GM21423 (cell line): ENCODE data around the gene PPP1R26.
"Not testable (repeated sequence)": the region's sequence is repeated elsewhere in the genome, so short reads cannot be mapped to it uniquely, and the experiment has no call there.

ENCODE experiments used
- ATAC-seq: cut with Tn5 transposase; IDR thresholded peaks from one replicate; pipeline ENCODE4 v1.9.1; 2021; ENCODE audit warnings: mild to moderate bottlenecking, moderate library complexity; ENCODE audit not compliant: unreplicated experiment

The PPP1R26 gene

GRCh38 chr9:135479469-135480052, at the start of gene PPP1R26:
Gene PPP1R26, plus strand, starts transcription at chr9:135479782. Its CDS starts 4,729 bp downstream, at chr9:135484511.
- no peak for ATAC-seq

- ATAC-seq, result no peak
These were observed 42.3 kb upstream of the PPP1R26 start for GRCh38 chr9:135437259-135437658.

GRCh38 chr9:135437696-135438095, 41.9 kb upstream of the PPP1R26 start:
- ATAC-seq, result not testable (repeated sequence)

GRCh38 chr9:135438581-135439232, 40.9 kb upstream of the PPP1R26 start:
- ATAC-seq, result not testable (repeated sequence)

- ATAC-seq, result not testable (repeated sequence)
These were observed 40.1 kb upstream of the PPP1R26 start for GRCh38 chr9:135439514-135439913.

GRCh38 chr9:135439916-135440315, 39.7 kb upstream of the PPP1R26 start:
- no peak for ATAC-seq

GRCh38 chr9:135440620-135441019, 39.0 kb upstream of the PPP1R26 start:
- ATAC-seq, result no peak

- not testable (repeated sequence) for ATAC-seq
These were observed 38.2 kb upstream of the PPP1R26 start for GRCh38 chr9:135441105-135442071.

- ATAC-seq, result no peak
These were observed 37.5 kb upstream of the PPP1R26 start for GRCh38 chr9:135442075-135442474.

- ATAC-seq, result no peak
These were observed 35.7 kb upstream of the PPP1R26 start for GRCh38 chr9:135443797-135444425.

GRCh38 chr9:135447126-135447525, 32.5 kb upstream of the PPP1R26 start:
- no peak for ATAC-seq

GRCh38 chr9:135448663-135449100, 30.9 kb upstream of the PPP1R26 start:
- no peak for ATAC-seq

GRCh38 chr9:135449532-135449931, 30.1 kb upstream of the PPP1R26 start:
- ATAC-seq, result not testable (repeated sequence)

GRCh38 chr9:135450956-135451355, 28.6 kb upstream of the PPP1R26 start:
- ATAC-seq, result no peak

GRCh38 chr9:135451909-135452308, 27.7 kb upstream of the PPP1R26 start:
- ATAC-seq, result not testable (repeated sequence)

- no peak for ATAC-seq
These were observed 24.8 kb upstream of the PPP1R26 start for GRCh38 chr9:135454737-135455136.

- no peak for ATAC-seq
These were observed 24.1 kb upstream of the PPP1R26 start for GRCh38 chr9:135455401-135456030.

- no peak for ATAC-seq
These were observed 23.0 kb upstream of the PPP1R26 start for GRCh38 chr9:135456436-135457104.

GRCh38 chr9:135458478-135458877, 21.1 kb upstream of the PPP1R26 start:
- ATAC-seq, result not testable (repeated sequence)

- ATAC-seq, result no peak
These were observed 17.6 kb upstream of the PPP1R26 start for GRCh38 chr9:135461936-135462335.
